Keratinocyte (primary cell): ENCODE results near the gene IRF1.

Source experiments
- EZH2 ChIP-seq: IDR thresholded peaks from one replicate; pipeline ENCODE4 v1.6.1; 2012; ENCODE audit warnings: inconsistent platforms, mild to moderate bottlenecking, low read length, moderate library complexity
- TF ChIP-seq, protein P1 (sequence below), 3 experiments: IDR thresholded peaks in 1 of 3; conservative IDR thresholded peaks in 1 of 3; optimal IDR thresholded peaks in 1 of 3; 2 replicates in 2 of 3; 3 replicates in 1 of 3; pipeline versions ENCODE3 to v1.5.1; 2011; ENCODE audit warnings: low read length in 3 of 3, mild to moderate bottlenecking in 3 of 3, moderate library complexity in 2 of 3, control low read depth in 1 of 3, inconsistent platforms in 1 of 3; ENCODE audit not compliant: insufficient read depth in 2 of 3; ENCODE audit errors: extremely low read depth in 1 of 3

DNA sequence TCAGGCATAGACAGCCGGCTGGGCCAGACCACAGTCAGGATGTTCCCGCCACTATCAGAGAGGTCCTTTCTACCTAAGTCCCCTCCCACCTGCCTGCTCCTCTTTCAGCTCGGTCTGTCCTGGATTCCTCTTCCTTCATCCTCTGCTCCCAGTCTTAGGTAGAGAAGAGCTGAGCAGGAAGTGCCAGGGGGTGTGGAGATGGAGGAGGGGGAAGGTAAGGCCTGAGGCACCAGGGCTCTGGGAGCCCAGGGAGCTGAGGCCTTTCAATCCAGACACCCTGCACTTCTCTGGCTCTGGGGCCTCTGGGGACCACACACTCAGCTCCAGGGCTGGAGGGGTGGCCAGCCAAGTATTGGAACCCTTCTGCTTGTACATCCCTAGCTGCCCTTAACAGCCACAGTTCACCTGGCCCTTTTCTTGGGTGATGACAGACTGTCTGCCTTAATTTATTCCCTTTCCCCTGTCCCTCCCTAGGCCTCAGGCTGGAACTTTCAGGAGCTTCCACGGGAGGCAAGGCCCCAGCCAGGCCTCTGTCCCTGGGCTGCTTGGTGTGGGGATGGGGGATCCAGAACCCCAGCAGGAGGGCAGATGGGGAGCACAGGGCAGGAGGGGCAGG, 15.6 kb downstream of the IRF1 start:
- TF ChIP-seq, protein P1, sequence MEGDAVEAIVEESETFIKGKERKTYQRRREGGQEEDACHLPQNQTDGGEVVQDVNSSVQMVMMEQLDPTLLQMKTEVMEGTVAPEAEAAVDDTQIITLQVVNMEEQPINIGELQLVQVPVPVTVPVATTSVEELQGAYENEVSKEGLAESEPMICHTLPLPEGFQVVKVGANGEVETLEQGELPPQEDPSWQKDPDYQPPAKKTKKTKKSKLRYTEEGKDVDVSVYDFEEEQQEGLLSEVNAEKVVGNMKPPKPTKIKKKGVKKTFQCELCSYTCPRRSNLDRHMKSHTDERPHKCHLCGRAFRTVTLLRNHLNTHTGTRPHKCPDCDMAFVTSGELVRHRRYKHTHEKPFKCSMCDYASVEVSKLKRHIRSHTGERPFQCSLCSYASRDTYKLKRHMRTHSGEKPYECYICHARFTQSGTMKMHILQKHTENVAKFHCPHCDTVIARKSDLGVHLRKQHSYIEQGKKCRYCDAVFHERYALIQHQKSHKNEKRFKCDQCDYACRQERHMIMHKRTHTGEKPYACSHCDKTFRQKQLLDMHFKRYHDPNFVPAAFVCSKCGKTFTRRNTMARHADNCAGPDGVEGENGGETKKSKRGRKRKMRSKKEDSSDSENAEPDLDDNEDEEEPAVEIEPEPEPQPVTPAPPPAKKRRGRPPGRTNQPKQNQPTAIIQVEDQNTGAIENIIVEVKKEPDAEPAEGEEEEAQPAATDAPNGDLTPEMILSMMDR (optimal IDR thresholded peaks at IDR 0.05 in 1 of 3, IDR thresholded peaks at IDR 0.05 in 1 of 3, conservative IDR thresholded peaks at IDR 0.05 in 1 of 3; ENCODE audit: extremely low read depth in 1 of 3, insufficient read depth in 2 of 3, low read length in 3 of 3) = no peak
- TF ChIP-seq EZH2 = no peak
